IPS-NIHi11 (cell line): Measurements from ENCODE around the gene DYNAP.

Source experiments
- DNase-seq: peaks from one replicate; pipeline ENCODE4 v3.0.0; 2012; ENCODE audit warnings: mixed read lengths, low spot score

Gene DYNAP

GRCh38 chr18:54636217-54636616, 45.2 kb downstream of the DYNAP start:
- no peak for DNase-seq

GRCh38 chr18:54641734-54642133, 50.7 kb downstream of the DYNAP start:
- no peak for DNase-seq

GRCh38 chr18:54647176-54647575, 56.1 kb downstream of the DYNAP start:
- DNase-seq: peak; percentile 47
